HG03354 (cell line): Measurements from ENCODE around the gene CYGB.
"Not testable (repeated sequence)": the region's sequence is repeated elsewhere in the genome, so short reads cannot be mapped to it uniquely, and the experiment has no call there.

Source experiments
- ATAC-seq: cut with Tn5 transposase; IDR thresholded peaks from one replicate; pipeline ENCODE4 v1.9.1; 2021; ENCODE audit warnings: mild to moderate bottlenecking; ENCODE audit not compliant: unreplicated experiment, poor library complexity, severe bottlenecking

The CYGB gene

DNA sequence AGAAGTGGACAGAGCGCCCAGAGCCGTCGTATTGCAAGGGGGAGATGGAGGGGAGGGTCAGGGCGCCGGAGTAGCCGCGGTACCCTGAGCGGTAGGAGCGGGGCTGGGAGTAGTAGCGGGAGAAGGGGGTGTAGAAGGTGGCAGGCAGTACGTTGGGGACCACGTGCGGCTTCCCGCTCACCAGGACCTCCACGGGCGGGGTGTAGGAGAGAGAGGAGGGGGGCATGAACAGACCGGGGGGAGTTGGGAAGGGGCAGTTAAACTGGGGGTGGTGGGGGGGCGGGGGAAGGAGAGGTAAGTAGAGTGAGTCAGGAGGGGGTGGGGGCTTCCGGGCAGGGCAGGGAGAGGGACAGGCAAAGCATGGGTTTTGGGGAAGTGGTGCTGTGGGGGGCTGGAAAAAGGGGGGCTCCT lies 31.3 kb upstream of the CYGB start:
- ATAC-seq = no peak

DNA sequence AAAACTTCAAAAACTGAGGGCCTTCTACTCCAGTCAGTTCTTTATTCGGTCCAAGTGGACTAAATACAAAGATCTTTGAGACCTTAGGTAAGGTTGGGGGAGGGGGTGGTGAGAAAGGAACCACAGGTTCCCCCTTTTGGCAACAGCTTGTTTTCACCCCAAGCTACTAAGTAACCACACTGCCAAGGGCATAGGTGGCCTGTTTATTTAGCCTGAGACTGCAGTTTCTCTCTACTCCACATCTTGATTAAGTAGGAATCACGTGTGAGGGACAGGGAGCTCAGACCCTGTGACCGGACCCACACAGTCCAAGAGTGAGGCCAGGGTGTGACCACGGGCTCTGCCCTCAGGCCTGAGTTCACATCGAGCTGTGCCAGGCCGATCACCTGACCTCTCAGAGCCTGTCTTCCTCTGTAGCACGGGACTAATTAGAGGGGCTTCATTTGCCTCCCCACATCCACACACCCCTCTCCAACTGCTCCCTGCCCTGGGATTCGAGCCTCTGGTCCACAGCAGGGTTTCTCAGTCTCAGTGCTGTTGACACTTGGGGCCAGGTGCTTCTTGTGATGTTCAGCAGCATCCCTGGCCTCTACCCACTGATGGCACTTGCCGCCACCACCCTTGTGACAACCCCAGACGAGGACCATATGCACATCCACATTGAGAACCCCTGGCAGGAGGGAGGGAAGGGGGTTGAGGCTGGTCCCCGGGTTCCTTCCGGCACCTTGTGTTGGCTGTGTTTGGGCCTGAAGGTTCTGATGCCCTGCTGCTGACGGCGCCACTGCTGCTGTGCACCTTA lies 30.3 kb upstream of the CYGB start:
- ATAC-seq = no peak

DNA sequence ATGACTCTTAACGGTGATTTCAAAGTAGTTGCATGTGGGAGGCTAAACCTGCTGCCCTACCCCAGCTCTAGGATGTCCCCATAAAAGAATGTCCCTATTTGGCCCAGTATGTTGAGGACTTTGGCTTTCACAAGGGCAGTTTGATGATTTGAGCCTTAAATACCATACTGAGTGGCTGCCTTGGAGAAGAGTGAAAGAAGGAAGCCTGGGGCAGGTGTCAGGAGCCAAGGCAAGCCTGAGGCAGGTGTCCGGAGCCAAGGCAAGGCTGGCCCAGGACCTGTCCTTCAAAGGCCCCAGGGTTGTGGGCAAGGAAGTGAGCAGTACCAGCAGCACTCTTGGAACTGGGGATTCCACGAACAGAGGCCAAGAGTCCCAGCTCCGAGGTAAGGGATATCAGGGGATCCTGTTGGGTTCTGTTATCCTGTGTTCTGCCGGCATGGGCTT lies 29.5 kb upstream of the CYGB start:
- ATAC-seq = no peak

DNA sequence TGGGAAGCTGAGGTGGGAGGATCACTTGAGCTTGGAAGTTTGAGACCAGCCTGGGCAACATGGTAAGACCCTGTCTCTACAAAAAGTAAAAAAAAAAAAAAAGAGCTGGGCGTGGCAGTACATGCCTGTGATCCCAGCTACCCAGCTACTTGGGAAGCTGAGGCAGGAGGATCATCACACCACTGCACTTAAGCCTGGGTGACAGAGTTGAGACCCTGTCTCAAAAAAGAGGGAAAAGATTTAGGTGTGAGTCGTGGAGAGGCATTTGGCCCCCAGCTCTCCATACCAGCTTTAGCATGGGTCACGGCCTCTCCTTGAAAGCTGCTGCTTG lies 29.1 kb upstream of the CYGB start:
- no peak for ATAC-seq

DNA sequence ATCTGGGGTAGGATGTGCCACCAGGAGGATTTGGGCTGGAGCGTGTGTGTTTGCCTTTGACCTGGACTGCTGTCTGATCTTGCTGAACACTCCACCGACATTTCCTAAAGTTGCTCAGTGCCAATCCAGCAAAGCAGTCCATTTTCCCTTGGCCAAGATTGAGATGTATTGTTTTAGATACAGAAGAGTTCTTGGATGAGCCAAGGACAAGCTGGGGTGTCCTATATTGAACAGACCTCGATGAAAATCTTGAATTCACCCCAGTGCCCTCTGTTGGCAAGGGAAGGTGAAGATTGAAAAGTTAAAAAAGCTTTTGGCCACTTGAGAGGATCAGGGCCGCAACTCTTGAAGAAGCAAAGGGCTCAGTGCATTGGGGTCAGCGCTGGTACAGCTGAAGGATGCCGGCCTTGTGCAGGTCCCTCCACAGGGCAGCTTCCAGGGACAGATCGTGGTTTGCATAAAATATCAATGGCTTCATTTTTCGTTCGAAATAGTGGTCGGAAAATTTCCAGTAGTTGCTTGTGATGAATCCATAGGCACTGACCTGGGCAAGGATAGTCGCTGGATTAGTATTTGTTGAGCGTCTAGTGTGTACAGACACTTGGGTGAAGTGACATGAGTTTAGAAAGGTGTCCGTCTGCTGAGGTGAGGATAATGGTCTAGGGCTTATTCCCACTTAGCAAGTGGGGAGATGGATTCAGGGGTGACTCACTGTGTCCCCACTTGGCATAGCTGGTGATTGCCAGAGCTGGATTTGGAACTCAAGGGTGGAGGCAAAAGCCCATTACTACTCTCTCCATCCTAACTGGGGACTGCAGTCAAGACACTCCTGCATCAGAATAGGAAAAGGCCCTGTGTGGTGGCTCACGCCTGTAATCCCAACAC lies 28.5 kb upstream of the CYGB start:
- no peak for ATAC-seq

DNA sequence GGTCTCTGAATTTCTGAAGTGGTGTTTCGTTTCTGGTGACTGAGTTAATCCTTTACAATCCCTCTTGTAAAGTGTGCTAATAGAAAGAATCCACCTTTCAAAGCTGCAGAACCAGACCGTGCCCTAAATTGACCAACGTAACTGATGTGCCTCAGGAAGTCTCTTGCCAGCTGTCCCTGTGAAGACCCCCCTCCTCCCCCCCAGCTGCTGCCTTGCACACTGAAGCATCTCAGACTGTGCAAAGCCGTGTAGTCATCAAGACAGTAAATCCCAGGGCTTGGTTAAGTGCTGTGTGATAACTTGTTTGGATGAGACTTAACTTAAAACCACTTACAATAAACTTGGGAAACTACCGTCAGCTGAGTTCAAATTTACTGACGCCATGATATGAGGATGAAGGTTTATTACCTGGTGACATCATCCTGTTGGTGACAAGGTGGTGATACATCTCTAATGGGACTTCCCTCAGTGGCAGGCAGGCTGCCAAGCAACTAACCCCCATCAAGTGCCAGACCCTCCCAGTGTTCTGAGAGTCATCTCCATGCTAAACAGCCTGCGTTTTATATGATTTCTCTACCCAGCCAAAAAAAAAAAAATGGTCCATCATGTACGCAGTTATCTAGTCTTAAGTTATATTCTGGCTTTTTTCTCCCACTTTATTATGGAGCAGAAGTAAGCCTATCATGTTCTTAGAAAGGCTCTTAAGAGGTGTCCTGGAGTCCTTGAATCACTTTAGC lies 27.6 kb upstream of the CYGB start:
- ATAC-seq = not testable (repeated sequence)

DNA sequence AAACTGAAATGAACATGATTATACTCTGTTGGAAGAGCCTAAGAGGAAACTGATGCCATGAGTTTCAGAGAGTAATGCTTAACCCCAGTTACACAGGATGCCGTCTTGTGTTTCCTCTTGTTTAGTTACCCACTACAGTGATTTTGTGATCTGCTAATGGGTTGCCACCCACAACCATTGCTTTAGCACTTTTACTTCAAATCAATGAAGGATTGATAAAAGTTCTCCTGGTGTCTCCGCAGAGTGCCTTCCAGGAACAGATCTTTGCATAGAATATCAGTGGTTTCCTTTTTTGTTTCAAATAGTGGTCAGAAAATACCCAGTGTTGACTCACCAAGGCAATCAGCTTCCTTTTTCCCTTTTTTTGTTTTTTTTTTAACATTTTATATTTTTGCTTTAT lies 25.9 kb upstream of the CYGB start:
- not testable (repeated sequence) for ATAC-seq

DNA sequence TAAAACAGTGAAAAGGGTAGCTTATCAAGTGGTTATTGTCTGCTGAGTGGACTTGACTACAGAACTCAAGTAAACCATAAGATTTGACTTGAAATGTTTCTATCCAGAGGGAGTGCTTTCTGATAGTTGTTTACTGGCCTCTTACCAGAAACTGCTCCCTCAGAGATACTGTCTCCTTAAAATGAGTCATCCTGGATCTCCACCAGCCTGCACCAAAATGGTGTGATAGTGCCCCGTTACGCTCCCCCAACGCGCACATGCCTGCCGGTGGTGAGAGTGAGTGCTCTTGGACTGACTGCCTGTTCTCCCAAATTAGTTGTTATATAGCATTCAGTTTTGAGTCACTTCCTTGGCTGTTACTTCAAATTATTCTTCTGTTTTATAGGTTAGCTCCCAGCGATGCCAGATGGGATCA lies 25.2 kb upstream of the CYGB start:
- no peak for ATAC-seq

DNA sequence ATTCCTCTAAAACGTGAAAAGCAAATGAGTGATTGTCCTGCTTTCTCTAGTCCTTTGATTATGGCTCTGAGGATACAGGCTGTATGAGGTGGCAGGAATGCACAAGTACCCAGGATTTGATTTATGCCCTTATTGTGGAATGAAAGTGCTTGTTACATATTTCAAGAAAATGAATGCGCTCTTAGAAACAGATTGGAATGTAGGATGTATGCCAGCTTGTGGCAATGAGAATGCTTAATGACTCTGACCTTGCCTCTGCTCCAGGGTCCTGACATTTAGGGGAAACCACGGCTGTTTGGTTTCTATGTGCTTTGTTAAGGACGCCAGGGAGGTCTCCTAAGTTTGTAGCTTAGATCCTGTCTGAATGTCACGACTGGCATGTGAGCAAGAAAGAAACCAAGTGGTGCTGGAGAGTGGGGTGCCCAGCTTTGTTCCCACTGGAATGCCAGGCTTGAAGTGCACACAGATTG lies 24.3 kb upstream of the CYGB start:
- no peak for ATAC-seq

DNA sequence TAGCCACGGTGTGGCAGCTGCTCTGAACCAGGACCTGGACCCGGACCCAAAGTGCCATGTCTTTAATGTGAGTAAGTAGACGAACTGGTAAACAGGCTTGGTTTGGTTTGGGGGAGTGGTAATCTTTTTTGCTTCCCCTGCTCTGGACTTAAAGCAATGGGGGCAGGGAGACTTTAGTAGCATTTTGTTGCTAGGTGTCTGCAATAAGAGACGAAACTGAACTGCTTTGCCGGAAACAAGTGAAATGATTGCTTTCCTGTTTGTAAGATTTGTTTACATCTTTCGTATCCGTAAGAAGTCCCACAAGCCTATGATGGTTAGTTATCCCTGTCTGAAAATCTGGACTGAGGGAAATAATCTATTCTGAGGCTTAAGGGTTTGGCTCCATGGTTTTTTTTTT lies 23.8 kb upstream of the CYGB start:
- no peak for ATAC-seq

DNA sequence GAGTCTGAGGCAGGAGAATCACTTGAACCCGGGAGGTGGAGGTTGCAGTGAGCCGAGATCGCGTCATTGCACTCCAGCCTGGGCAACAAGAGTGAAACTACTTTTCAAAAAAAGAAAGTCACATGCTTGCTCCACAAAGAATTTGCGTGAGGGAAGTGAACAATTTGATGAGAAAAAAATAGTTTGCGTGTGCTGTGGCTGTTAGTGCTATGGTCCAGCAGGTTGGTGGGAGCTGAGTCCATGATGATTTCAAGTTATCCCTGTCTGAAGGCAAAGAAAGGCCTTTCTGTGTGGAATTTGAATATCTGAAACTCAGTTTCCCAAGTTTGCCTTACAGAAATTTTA lies 23.3 kb upstream of the CYGB start:
- ATAC-seq = no peak

DNA sequence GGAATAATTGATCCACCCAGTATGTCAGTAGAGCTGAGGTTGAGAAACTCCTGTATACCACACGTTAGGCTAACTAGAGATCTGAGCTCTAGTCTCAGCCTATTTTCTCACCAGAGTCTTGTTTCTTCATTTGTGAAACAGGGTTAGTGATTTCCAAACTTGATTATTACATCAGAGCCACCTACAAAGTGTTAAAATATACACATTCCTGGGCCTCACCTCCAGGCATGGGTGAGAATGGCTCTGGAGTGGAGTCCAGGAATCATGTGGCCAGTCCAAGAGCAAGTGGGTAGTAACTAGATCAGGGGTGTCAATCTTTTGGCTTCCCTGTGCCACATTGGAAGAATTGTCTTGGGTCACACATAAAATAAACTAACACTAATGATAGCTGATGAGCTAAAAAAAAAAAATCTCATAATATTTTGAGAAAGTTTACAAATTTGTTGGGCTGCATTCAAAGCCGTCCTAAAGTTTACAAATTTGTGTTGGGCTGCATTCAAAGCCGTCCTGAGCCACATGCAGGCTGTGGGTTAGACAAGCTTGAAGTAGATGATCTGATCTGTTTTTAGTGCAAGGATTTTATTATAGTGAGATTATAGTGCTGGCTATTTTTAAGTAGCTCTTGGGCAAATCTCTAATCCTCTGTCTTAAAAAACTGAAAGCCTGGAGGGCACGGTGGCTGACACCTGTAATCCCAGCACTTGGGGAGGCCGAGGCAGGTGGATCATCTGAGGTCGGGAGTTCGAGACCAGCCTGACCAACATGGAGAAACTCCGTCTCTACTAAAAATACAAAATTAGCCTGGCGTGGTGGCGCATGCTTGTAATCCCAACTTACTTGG lies 22.7 kb upstream of the CYGB start:
- no peak for ATAC-seq

DNA sequence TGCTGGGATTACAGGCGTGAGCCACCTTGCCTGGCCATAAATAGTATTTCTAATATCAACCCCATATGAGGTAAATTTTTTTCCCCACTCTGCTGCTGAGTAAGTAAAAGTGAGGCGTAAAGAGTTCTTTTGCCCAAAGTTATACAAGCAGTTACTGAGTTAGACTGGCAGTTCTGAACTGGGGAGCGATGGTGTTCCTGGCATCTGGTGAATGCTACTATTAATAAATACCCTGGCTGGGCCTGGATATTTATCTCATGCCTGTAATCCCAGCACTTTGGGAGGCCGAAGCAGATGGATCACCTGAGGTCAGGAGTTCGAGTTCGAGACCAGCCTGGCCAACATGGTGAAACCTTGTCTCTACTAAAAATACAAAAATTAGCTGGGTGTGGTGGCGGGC lies 22.0 kb upstream of the CYGB start:
- not testable (repeated sequence) for ATAC-seq

DNA sequence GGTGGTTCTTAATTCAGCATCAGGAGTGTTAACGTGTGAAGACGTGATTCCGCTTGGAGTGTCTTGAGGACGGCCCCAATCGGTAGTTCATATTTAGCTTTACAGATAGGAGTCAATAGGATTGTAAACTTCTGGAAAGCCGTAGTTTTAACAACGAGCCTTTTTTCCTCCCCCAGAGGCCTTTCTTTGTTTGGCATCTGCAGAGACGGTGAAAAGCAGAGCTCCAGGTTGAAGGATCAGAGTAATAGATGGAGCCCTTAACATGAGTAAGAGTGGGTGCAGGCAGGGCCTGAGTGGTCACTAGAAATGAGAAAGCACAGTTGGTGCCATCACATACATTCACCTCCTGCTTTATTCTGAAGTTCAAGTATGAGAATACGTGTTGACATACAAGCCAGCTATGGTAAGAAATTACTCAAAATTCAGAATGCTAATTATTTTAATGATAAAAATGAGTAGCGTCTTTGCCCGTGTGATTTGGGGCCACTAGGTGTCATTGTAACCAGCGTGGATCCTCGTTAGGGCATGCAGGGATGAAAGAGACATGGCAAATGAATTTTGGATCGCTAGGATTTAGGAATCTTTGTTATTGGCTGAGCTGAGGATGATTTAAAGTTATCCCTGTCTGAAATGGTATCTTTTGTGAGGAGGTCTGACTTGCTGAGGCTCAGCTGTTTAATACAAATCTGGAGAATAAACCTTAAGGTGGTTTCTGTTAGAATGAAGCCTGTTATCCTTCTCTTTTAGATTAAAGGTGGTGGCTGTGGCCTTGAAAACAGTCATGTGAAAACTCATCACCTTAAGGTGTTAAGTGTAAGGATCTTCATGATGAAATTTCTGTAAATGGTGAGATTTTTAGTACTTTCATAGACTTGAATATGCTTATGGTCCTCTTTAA lies 20.9 kb upstream of the CYGB start:
- no peak for ATAC-seq

DNA sequence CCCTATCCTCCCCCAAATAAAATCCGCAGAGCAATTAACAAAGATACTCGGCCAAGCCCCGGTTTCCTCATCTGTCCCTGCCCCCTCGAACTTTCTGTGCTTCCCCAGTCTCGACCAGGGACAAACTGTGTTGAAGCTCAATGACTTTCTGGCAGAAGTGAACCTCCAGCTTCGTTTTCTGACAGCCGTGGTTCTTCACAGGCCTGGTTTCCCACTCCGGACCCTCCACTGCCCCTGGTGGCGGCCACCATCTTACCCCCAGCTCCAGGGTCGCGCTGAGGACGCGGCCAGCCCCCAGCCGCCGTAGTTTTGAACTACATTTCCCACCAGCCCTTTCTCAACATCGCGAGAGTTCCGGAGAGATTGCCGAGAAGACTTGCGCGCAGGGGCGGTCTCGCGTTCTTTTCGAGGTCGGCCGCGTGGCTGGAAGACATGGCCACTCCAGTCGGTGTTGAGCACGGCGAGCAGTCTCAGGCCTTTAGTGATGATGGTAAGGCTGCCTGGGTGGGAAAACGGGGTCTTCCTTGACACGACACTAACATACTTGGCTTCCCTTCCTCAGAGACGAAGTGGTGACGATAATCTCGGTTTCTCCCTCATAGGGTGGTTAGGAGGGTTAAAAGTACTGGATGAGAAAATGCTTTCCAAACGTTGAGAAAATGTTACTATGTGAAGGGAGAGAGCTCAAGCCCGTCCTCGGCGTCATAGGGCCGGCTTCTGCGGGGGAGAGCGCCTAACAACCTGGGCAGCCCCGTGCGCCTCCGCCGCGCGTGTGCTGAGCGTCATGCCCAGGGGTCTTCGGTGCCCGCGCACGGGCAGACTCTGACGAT lies 20.1 kb upstream of the CYGB start:
- peak; percentile 88 for ATAC-seq

DNA sequence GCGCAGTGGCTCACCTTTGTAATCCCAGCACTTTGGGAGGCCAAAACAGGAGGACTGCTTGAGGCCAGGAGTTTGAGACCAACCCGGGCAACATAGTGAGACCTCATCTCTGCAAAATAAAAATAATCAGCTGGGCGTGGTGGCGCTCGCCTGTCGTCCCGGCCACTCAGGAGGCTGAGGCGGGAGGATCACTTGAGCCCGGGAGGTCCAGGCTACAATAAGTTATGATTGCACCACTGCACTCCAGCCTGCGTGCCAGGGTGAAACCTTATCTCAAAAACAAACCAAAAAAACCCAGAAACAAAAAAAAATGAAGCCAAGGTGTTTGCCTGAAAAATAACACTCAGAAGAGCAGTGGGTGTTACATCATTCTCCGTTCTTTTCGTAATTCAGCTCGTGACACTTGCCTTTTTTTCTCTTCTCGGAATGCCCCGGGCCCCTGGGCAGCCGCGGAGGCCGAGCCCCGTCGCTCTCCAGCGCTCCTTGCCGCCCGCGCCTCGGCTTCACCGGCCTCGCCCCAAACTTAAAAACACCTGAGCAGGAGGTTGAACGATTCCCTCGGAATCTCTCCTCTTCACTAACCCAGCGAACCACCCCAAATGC lies 19.4 kb upstream of the CYGB start:
- ATAC-seq = peak; percentile 32

DNA sequence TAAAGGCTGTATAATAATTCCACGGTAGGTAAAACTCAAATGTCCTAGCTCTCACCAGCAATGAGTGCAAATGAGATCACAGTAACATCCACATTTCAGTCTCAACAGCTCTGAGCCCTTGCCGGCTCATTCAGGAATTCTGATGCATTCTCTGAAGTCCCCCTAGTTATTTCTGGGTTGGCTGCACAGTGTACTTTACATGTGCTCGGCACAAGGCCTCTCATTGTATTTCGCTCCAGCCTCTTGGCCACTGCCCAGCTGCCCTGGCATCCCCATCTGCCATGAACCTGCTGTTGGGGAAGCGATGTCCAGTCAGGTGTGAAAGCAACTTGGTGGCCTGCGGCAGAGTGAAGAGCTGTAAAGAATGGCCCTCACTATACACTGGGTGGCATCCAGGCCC lies 16.6 kb upstream of the CYGB start:
- ATAC-seq = no peak
